Superior temporal gyrus (tissue), 1 donor: ENCODE data around the gene ZFYVE1.

ENCODE experiments used
- DNase-seq: peaks from one replicate; pipeline ENCODE4 v3.0.0-alpha.2; 2016; ENCODE audit errors: extremely low spot score

The ZFYVE1 gene

DNA sequence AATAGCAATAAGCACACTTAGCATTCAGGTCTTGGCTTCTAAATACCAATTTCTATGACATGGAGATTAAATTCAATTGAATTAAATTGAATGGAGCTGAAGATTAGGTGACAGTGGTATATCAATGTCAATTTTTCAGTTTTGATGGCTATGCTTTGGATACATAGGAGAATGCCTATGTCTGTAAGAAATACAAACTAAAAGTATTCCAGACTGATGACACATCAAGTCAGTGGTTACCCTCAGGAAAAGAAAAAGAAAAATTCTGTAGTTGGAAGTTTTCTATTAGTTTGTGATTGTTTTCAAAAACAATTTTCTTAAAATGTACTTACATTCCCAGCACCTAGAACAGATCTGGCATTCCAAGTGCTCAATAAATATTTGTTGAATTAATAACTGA lies 105.5 kb downstream of the ZFYVE1 start:
- no peak for DNase-seq

DNA sequence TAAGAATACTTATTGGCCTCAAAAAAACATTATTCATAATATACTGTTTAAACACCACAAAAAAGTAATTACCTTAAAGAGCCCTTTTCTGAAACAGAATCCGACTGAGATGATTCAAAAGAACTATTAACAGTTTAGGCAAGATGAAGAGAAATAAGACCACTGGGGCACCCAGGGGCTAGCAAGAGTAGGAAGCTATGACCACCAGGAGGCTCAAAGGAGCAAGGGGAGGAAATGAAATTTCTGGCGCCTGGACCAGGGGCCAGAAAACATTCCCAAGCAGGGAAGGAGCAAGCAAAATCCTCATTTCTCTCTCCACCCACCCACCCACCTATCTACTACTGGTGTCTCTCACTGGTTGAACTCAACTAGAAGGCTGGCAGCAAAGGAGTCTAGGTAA lies 106.9 kb downstream of the ZFYVE1 start:
- no peak for DNase-seq
